IMR-90 (cell line): Measurements from ENCODE around the gene C2CD4C. TPM values are rescaled to one million over a fixed set of nuclear protein-coding genes. Genes with fewer than 3 reads are reported as not detected.

Source experiments
- ATAC-seq: fragments of 200-7000 bp; cut with Tn5 transposase; 2 replicates; pipeline ENCODE4 v1.9.1; 2020; ENCODE audit warnings: low read depth, mild to moderate bottlenecking, moderate library complexity
- BruUV-seq: library from RNA; stranded (reverse); fragments of 400-500 nt; replicated peaks from 2 replicates; lab custom pipeline; 2021; lab: Mats Ljungman, UMichigan
- CTCF ChIA-PET: fragments of 300-600 bp; formaldehyde crosslinking; extraction: SDS; loops from one replicate; lab custom pipeline; 2021; ENCODE audit warnings: antibody characterized with exemption; lab: Yijun Ruan, JAX
- POLR2A ChIA-PET: fragments of 300-600 bp; sonication (Branson Sonifier 250); formaldehyde crosslinking; loops from one replicate; lab custom pipeline; 2022; ENCODE audit warnings: antibody characterized with exemption; ENCODE audit not compliant: unreplicated experiment; lab: Charles Lee
- DNase-seq: peaks from one replicate; pipeline ENCODE4 v3.0.0; 2013
- H2AFZ ChIP-seq: replicated peaks from 2 replicates; pipeline ENCODE3; 2013; ENCODE audit warnings: low read length, mild to moderate bottlenecking; ENCODE audit not compliant: poor library complexity
- H2AK5ac ChIP-seq: 2 replicates; pipeline ENCODE4 v1.6.1; 2013; ENCODE audit warnings: low read depth, low read length, inconsistent platforms
- H2AK9ac ChIP-seq: replicated peaks from 2 replicates; pipeline ENCODE3; 2013; ENCODE audit warnings: mild to moderate bottlenecking, low read depth, low read length, moderate library complexity; ENCODE audit not compliant: poor library complexity
- H2BK120ac ChIP-seq: 2 replicates; pipeline ENCODE4 v1.6.1; 2013; ENCODE audit warnings: low read depth, low read length, inconsistent platforms
- H2BK15ac ChIP-seq: 3 replicates; pipeline ENCODE4 v1.6.1; 2013; ENCODE audit warnings: low read depth, low read length, inconsistent platforms
- H2BK20ac ChIP-seq: 2 replicates; pipeline ENCODE4 v1.6.1; 2013; ENCODE audit warnings: low read depth, mild to moderate bottlenecking, inconsistent platforms, low read length, moderate library complexity
- H2BK5ac ChIP-seq: 2 replicates; pipeline ENCODE4 v1.6.1; 2013; ENCODE audit warnings: mild to moderate bottlenecking, low read depth, low read length, inconsistent platforms; ENCODE audit not compliant: poor library complexity, severe bottlenecking
- H3K14ac ChIP-seq: replicated peaks from 2 replicates; pipeline ENCODE4 v1.6.1; 2013; ENCODE audit warnings: low read depth, low read length, inconsistent platforms
- H3K18ac ChIP-seq: 2 replicates; pipeline ENCODE4 v1.6.1; 2013; ENCODE audit warnings: low read depth, low read length, control low read depth
- H3K23ac ChIP-seq: 2 replicates; pipeline ENCODE4 v1.6.1; 2013; ENCODE audit warnings: low read depth, low read length, inconsistent platforms
- H3K27ac ChIP-seq: 2 replicates; pipeline ENCODE4 v1.5.1; 2013; ENCODE audit warnings: mild to moderate bottlenecking, control low read depth, low read length; ENCODE audit not compliant: insufficient read depth
- H3K27me3 ChIP-seq: 2 replicates; pipeline ENCODE4 v1.6.1; 2013; ENCODE audit warnings: low read length; ENCODE audit not compliant: control insufficient read depth, insufficient read depth
- H3K36me3 ChIP-seq: 2 replicates; pipeline ENCODE4 v1.6.1; 2013; ENCODE audit warnings: low read length, mixed read lengths; ENCODE audit not compliant: control insufficient read depth, insufficient read depth
- H3K4ac ChIP-seq: 2 replicates; pipeline ENCODE4 v1.6.1; 2013; ENCODE audit warnings: low read depth, low read length, inconsistent platforms
- H3K4me1 ChIP-seq: 2 replicates; pipeline ENCODE4 v1.6.1; 2013; ENCODE audit warnings: low read length, mixed read lengths; ENCODE audit not compliant: control insufficient read depth, insufficient read depth
- H3K4me2 ChIP-seq: 2 replicates; pipeline ENCODE4 v1.6.1; 2013; ENCODE audit warnings: low read depth, mild to moderate bottlenecking, control low read depth, low read length, moderate library complexity
- H3K4me3 ChIP-seq: 2 replicates; pipeline ENCODE4 v1.5.1; 2013; ENCODE audit warnings: low read depth, mild to moderate bottlenecking, control low read depth, low read length, moderate library complexity; ENCODE audit not compliant: insufficient read depth
- H3K56ac ChIP-seq: 2 replicates; pipeline ENCODE4 v1.6.1; 2013; ENCODE audit warnings: low read length, inconsistent platforms; ENCODE audit not compliant: insufficient read depth; ENCODE audit errors: extremely low read depth
- H3K79me1 ChIP-seq, 2 experiments: 2 replicates each; pipeline ENCODE4 v1.6.1; 2013; ENCODE audit warnings: low read length in 2 of 2, inconsistent platforms in 1 of 2, low read depth in 1 of 2
- H3K9ac ChIP-seq: 2 replicates; pipeline ENCODE4 v1.6.1; 2013; ENCODE audit warnings: low read depth, low read length, control low read depth
- H3K9me1 ChIP-seq: 2 replicates; pipeline ENCODE4 v1.6.1; 2013; ENCODE audit warnings: low read length, inconsistent platforms; ENCODE audit not compliant: insufficient read depth
- H3K9me3 ChIP-seq: 2 replicates; pipeline ENCODE4 v1.6.1; 2013; ENCODE audit warnings: low read length; ENCODE audit not compliant: control insufficient read depth, insufficient read depth
- H4K20me1 ChIP-seq: 2 replicates; pipeline ENCODE4 v1.6.1; 2013; ENCODE audit warnings: low read length, inconsistent platforms; ENCODE audit not compliant: insufficient read depth
- H4K5ac ChIP-seq: 2 replicates; pipeline ENCODE4 v1.6.1; 2013; ENCODE audit warnings: mild to moderate bottlenecking, low read depth, low read length, control low read depth
- H4K8ac ChIP-seq, 2 experiments: 2 replicates each; pipeline ENCODE4 v1.6.1; 2013; ENCODE audit warnings: low read depth in 2 of 2, low read length in 2 of 2, control low read depth in 1 of 2, inconsistent platforms in 1 of 2
- H4K91ac ChIP-seq: 2 replicates; pipeline ENCODE4 v1.6.1; 2013; ENCODE audit warnings: low read depth, low read length, inconsistent platforms; ENCODE audit not compliant: insufficient read depth
- BHLHE40 ChIP-seq: fragments of 150-350 bp; IDR thresholded peaks from 2 replicates; pipeline ENCODE4 v1.6.1; 2016; ENCODE audit warnings: mild to moderate bottlenecking, low read depth, low read length
- CHD1 ChIP-seq: IDR thresholded peaks from 2 replicates; pipeline ENCODE4 v1.6.1; 2012; ENCODE audit warnings: low read depth, low read length, improper control_type of control experiment
- CTCF ChIP-seq: conservative IDR thresholded peaks from 2 replicates; pipeline ENCODE4 v1.5.1; 2012; ENCODE audit warnings: mild to moderate bottlenecking, low read depth, low read length, improper control_type of control experiment
- WGBS, 2 experiments: methylation state at CpG; one replicate each; pipeline versions ENCODE4 v1.1.5 to v1.1.7; 2013; ENCODE audit warnings: missing lambda C conversion rate in 2 of 2; ENCODE audit not compliant: insufficient read length in 1 of 2; ENCODE audit errors: extremely low coverage in 2 of 2; 5-methylcytosine and 5-hydroxymethylcytosine counted together
- dilution Hi-C: fragments of 300-500 bp; cut with HindIII; formaldehyde crosslinking; loops from one replicate; pipeline ENCODE4 v1.14.3; 2018; ENCODE audit warnings: low sequenced_read_pairs; ENCODE audit not compliant: unreplicated experiment
- in situ Hi-C: fragments of 300-500 bp; cut with MboI; formaldehyde crosslinking; loops from 3 replicates; pipeline ENCODE4 v1.14.3; 2019; ENCODE audit warnings: low sequenced_read_pairs, inconsistent platforms, mixed read lengths
- intact Hi-C: fragments of 100-400 bp; cut with micrococcal nuclease; formaldehyde crosslinking; loops from 2 replicates; pipeline ENCODE4 v1.10.0; 2022
- polyA plus RNA-seq, 3 experiments: library from polyadenylated mRNA; depleted of rRNA; stranded (reverse); fragments of >200 nt; gene quantifications; 2 replicates each; pipeline ENCODE4 v1.2.3, GENCODE V29; 2012; ENCODE audit warnings: low replicate concordance in 1 of 3
- total RNA-seq: library from RNA; depleted of rRNA; stranded (reverse); fragments of >200 nt; gene quantifications from 2 replicates; pipeline ENCODE4 v1.2.3, GENCODE V29; 2012

The C2CD4C gene
- total and polyA plus RNA-seq, 2 of the 4 experiments (the other 2 are of a cell fraction) = under 0.01 to 0.07 TPM

GRCh38 chr19:457636-458035, 48.7 kb upstream of the C2CD4C start:
- peaks cover 3% of the 10 kb centered on the region; the same call in 1 of the 2 replicates for H3K4me1 ChIP-seq
- no peak overlapping the region for H2AK9ac ChIP-seq
- H2AK5ac ChIP-seq = no peak overlapping the region
- no peak overlapping the region for H3K4ac ChIP-seq
- peaks cover 20% of the 10 kb centered on the region for H3K27me3 ChIP-seq
- ChIA-PET CTCF (no interaction called here), POLR2A (no interaction called here)
- H3K18ac ChIP-seq = no peak overlapping the region
- no peak overlapping the region for H3K14ac ChIP-seq
- H3K79me1 ChIP-seq = no peaks in the 10 kb centered on the region
- H3K4me3 ChIP-seq = no peak overlapping the region
- no peak overlapping the region for H4K5ac ChIP-seq
- H2AFZ ChIP-seq = no peak overlapping the region
- H2BK120ac ChIP-seq = no peak overlapping the region
- H3K23ac ChIP-seq = no peak overlapping the region
- in situ Hi-C loops = no loop called here
- H2BK20ac ChIP-seq = no peak overlapping the region
- no peaks in the 10 kb centered on the region for H3K9me1 ChIP-seq
- no peak for DNase-seq
- no peak overlapping the region for H4K91ac ChIP-seq
- no peaks in the 10 kb centered on the region for H4K20me1 ChIP-seq
- ATAC-seq = no peak
- TF ChIP-seq CTCF (no peak), BHLHE40 (no peak), CHD1 (no peak)
- no peak overlapping the region for H3K27ac ChIP-seq
- BruUV-seq = no TSS peak
- no peak overlapping the region for H3K4me2 ChIP-seq
- peaks cover 7% of the 10 kb centered on the region for H3K9me3 ChIP-seq
- WGBS, 2 experiments = 95% methylated on average over 11 of the region's 30 CpGs; no CpG with 5 or more reads in 1 of the 2 experiments
- H3K56ac ChIP-seq = no peak overlapping the region
- H2BK15ac ChIP-seq = no peak overlapping the region
- no peaks in the 10 kb centered on the region for H3K36me3 ChIP-seq
- dilution Hi-C loops = no loop called here
- no peak overlapping the region for H3K9ac ChIP-seq
- intact Hi-C loops = no loop called here
- H2BK5ac ChIP-seq = no peak overlapping the region
- H4K8ac ChIP-seq = no peak overlapping the region
